ENCODE measurements around the gene AHNAK. TPM values are rescaled to one million over a fixed set of nuclear protein-coding genes. Genes with fewer than 3 reads are reported as not detected.

AHNAK gene
- total RNA-seq, 1 donor from 2014 or later: 296 TPM

GRCh38 chr11:62489204-62489603 lies 57.4 kb downstream of the AHNAK start:
- no peak for TF ChIP-seq CTCF (conservative IDR thresholded peaks at IDR 0.05; ENCODE audit: low read depth, low read length)
- no peak overlapping the region for H3K4me3 ChIP-seq (ENCODE audit: low read depth, low read length)
- no peak for DNase-seq (ENCODE audit: low read depth)

DNA sequence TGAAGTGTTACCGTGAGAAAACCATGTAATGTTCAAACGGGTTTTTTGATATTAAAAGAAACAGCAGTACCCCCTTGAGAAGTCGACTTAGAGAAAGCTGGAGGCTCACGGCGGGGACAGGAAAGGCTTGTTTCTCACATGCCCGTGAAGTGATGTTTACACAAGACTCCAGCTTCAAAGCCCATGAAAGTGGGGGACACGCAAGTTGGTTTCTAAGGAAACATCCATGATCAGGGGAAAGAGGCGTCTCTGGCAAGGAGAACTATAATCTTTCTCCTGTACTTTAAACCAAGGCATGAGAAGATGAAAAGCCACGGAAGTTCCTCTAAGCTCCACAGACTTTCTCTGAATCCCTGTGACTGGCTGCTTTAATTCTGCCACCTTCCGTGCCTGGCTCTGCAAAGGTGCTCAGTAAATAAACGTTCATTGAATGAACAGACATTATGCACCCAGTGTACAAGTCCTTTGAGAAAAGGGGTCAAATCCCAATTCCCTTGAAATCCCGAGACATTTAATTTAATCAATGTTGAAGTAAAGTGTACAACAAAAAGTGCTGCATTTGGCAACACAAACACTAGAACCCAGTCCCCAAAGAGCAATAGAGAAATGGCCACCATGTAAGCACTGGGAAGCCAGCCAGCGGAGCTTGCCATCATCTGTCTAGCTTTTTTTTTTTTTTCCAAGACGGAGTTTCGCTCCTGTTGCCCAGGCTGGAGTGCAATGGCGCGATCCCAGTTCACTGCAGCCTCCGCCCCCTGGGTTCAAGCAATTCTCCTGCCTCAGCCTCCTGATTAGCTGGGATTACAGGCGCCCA lies 58.7 kb downstream of the AHNAK start:
- no peak for DNase-seq (ENCODE audit: low read depth)
- no peak overlapping the region for H3K4me3 ChIP-seq (ENCODE audit: low read depth, low read length)
- no peak for TF ChIP-seq CTCF (conservative IDR thresholded peaks at IDR 0.05; ENCODE audit: low read depth, low read length)

DNA sequence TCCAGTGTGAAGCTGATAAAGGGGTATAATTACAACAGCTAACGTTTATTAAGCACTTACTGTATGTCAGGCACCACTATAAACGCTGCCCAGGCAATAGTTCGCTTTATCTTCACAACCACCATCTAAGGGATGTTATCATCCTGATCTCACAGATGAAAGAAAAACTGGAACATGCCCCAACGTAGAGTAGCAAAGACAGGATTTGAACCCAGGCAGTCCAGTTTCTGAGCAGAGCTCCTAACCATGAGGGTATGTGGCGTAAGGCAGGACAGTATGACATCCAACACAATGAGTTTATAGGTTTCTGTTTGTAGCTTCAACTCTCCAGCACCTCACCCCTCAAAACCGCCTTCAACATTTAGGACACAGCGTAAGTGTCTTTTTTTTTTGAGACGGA lies 59.5 kb downstream of the AHNAK start:
- no peak overlapping the region for H3K4me3 ChIP-seq (ENCODE audit: low read depth, low read length)
- no peak for DNase-seq (ENCODE audit: low read depth)
- TF ChIP-seq CTCF (conservative IDR thresholded peaks at IDR 0.05; ENCODE audit: low read depth, low read length): no peak

GRCh38 chr11:62484352-62484751 lies 62.3 kb downstream of the AHNAK start:
- no peak for TF ChIP-seq CTCF (conservative IDR thresholded peaks at IDR 0.05; ENCODE audit: low read depth, low read length)
- no peak for DNase-seq (ENCODE audit: low read depth)
- H3K4me3 ChIP-seq (ENCODE audit: low read depth, low read length): no peak overlapping the region

- TF ChIP-seq CTCF (conservative IDR thresholded peaks at IDR 0.05; ENCODE audit: low read depth, low read length): no peak
- no peak for DNase-seq (ENCODE audit: low read depth)
- no peak overlapping the region for H3K4me3 ChIP-seq (ENCODE audit: low read depth, low read length)
These were observed 63.9 kb downstream of the AHNAK start for GRCh38 chr11:62482753-62483152.

DNA sequence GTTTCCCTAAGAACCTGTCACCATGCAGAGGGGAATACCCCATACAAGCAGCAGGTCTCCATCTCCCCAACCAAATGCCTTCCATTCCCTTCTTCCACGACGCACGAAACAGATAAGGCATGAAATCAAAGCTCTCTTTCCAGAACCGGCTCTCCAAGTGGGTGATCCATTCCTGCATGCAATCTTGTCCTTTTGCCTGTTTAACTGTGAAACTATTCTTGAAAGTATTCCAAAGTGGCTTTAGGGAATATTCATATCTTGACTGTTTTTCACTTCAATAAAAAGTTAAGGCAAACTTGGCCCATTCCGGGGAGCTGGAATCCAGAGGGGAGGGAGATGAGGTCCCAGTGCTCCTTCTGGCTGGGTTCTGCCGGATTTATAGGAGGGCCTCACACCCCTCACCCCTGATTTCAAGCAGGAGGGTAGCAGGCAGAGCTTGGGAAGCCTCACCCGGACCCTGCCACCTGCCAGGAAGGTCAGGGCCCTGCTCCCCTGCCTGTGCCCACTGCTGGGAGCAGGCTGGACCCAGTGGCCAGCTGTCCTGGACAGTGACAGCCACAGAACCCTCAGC lies 66.9 kb downstream of the AHNAK start:
- no peak for TF ChIP-seq CTCF (conservative IDR thresholded peaks at IDR 0.05; ENCODE audit: low read depth, low read length)
- no peak overlapping the region for H3K4me3 ChIP-seq (ENCODE audit: low read depth, low read length)
- DNase-seq (ENCODE audit: low read depth): no peak

GRCh38 chr11:62477927-62478326 lies 68.7 kb downstream of the AHNAK start:
- no peak for TF ChIP-seq CTCF (conservative IDR thresholded peaks at IDR 0.05; ENCODE audit: low read depth, low read length)

More at GRCh38 chr11:62477927-62478326, 68.7 kb downstream of the AHNAK start:
- no peak overlapping the region for H3K4me3 ChIP-seq (ENCODE audit: low read depth, low read length)
- no peak for DNase-seq (ENCODE audit: low read depth)
